ENCODE measurements around the gene KCNQ5.

KCNQ5 gene

GRCh38 chr6:72811971-72812421 lies 190.1 kb downstream of the KCNQ5 start:
- DNase-seq: no peak

GRCh38 chr6:72813807-72814596 lies 192.1 kb downstream of the KCNQ5 start:
- DNase-seq: no peak

DNA sequence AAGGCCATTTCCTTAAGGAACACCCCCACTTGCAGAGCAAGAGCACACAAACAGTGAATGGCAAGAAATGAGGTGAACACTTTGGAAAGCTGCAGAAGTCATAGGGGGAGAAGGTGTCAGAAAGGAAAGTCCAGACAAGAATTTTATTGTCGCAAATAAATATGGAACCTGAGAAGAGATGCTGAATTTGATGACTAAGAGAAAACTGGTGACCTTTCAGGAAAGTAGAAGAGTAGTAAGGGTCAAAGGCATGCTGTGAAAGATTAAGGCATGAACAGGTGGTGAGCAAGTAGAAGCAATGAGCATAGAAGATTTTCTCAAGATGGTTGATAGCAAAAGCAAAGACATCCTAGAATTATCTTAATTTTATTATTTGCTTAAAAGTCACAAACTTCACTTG lies 194.2 kb downstream of the KCNQ5 start:
- DNase-seq: no peak

DNA sequence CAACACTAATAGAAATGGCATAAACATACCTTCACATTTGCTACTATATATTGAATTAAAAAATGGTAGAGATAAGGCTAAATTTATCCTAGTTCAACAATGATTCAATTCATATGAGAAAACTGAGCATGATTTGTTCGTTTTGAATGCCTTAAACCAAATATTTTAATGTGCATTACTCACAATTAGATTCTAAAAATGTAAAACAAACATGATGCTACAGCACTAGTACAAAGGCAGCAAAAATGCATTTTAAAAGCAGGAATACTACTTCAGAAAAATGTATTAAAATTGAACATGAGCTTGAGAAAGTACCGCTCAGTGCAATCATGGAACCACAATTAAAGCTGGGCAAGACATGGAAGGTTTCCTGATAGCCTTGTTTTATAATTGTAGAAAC lies 195.3 kb downstream of the KCNQ5 start:
- DNase-seq: no peak

- DNase-seq: no peak
Measured at GRCh38 chr6:72819609-72820008, 197.7 kb downstream of the KCNQ5 start.

GRCh38 chr6:72820153-72820552 lies 198.3 kb downstream of the KCNQ5 start:
- DNase-seq: no peak

DNA sequence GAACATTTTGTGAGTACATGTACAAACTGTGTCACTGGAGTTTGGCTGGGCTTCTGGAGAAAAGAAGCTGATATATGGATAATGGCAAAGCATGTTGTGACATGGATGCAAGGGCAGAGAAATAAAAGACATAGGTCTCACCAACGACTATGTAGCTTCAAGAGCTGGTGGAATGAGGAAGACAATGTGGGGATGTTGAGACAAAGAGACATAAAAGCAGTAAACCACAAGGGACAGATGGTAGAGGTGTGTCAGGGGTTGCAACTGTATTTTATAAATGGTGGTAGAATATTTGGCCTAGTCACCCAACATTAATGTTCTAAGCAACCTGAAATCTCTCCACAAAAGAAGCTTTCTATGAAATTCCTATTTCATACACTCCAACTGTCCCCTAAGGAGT lies 199.0 kb downstream of the KCNQ5 start:
- no peak for DNase-seq

- no peak for DNase-seq
Measured at GRCh38 chr6:72822023-72822422, 200.2 kb downstream of the KCNQ5 start.

- no peak for DNase-seq
Measured at GRCh38 chr6:72822691-72823090, 200.8 kb downstream of the KCNQ5 start.

- DNase-seq: no peak
Measured at GRCh38 chr6:72824833-72825232, 203.0 kb downstream of the KCNQ5 start.

GRCh38 chr6:72825315-72825911 lies 203.5 kb downstream of the KCNQ5 start:
- no peak for DNase-seq

- DNase-seq: no peak
Measured at GRCh38 chr6:72826037-72826436, 204.2 kb downstream of the KCNQ5 start.

DNA sequence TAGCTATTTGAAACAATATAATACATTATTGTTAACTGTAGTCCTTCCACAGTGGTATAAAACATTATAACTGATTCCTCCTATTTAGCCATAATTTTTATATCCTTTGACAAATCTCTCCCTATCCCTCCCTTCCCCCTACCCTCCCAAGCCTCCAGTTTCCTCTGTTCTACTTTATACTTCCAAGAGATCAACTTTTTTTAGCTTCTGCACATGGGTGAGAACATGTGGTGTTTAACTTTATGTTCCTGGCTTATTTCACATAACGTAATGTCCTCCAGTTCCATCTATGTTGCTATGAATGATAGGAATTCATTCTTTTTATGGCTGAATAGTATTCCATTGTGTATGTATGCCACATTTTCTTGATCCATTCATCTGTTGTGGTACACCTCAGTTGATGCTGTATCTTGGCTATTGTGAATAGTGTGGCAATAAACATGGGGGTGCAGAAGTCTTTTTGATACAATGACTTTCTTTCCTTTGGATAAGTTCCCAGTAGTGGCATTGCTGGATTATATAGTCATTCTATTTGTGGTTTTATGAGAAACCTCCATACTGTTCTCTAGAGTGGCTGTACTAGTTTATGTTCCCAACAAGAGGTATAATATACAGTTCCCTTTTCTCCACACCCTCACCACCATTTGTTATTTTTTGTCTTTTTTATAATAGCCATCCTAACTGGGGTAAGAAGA lies 205.0 kb downstream of the KCNQ5 start:
- no peak for DNase-seq

- DNase-seq: no peak
Measured at GRCh38 chr6:72828904-72829303, 207.0 kb downstream of the KCNQ5 start.

- DNase-seq: no peak
Measured at GRCh38 chr6:72832271-72832670, 210.4 kb downstream of the KCNQ5 start.

GRCh38 chr6:72835749-72836148 lies 213.9 kb downstream of the KCNQ5 start:
- DNase-seq: no peak

DNA sequence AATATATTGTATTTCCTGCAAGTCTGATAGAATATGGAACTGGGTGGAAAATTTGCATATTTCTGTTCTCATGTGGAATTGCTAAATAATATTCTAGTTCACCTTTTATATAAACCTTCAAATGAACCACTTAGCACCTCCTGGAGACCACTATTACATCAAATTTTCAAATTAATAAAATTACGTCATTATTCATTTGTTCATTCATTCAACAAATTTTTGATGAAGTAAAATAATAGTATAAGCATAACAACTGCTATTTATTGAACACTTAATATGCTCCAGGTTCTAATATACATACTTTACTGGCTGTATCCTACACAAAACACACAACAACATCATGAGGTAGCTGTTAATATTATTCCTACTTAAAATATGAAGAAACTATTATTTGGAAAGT lies 215.1 kb downstream of the KCNQ5 start:
- no peak for DNase-seq

GRCh38 chr6:72841195-72841594 lies 219.3 kb downstream of the KCNQ5 start:
- DNase-seq: no peak

DNA sequence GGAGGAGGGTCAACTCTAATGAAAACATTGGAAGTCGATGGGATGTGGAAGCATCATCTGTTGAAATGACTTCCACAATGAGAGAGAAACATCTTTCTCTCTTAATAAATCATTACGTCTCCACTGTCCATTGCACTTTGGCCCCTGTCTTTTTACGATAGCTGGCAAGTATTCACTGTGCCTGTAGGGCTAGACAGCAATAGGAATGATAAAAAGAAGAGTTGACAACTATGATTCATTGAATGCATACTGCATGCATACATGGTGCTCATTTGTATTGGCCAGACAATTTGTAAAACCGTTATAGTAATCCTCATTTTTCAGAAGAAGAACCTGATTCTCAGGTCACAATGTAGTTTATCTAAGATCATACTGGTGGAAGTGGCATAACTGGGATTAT lies 220.3 kb downstream of the KCNQ5 start:
- DNase-seq: no peak

- DNase-seq: no peak
Measured at GRCh38 chr6:72844614-72845013, 222.8 kb downstream of the KCNQ5 start.

- no peak for DNase-seq
Measured at GRCh38 chr6:72849346-72849745, 227.5 kb downstream of the KCNQ5 start.

DNA sequence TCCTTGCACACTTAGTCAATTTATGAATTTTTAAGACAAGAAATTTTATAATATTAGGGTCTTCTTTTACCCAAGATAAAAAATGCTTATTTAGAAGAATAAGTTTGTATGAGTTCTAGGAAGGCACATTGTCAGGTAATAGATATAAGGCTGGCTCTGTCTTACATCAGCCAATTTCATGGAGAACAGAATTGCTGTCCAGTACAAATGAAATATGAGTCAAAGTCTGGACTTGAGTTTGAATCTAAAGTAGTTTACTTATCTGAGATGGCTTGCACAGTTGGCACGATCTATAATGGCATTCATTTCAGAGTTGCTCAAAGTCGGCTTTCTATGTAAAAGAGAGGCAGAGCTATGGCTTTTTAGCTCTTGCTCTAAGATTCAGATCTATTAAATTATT lies 228.2 kb downstream of the KCNQ5 start:
- no peak for DNase-seq

DNA sequence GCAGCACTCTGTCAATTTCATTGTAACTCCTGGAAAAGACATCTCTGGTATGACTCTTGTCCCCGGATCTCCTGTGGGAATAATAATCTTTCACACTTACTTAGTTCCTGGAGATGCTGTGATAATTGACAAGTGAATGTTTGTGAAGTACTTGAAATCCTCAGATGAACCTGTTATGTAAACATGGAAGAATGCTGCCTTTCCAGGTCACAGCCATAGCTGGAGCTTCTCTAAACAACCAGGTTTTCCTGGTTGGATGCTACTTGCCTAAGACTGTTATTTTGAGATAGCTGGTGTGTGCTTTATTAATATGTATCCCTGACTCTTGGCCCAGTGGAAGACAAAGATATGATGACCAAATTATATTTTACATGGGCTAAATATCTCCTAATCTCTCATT lies 228.6 kb downstream of the KCNQ5 start:
- DNase-seq: no peak

- DNase-seq: no peak
Measured at GRCh38 chr6:72855471-72855870, 233.6 kb downstream of the KCNQ5 start.
